Thoracic aorta (tissue), 2 donors: Measurements from ENCODE around the gene ELMO2. TPM values are rescaled to one million over a fixed set of nuclear protein-coding genes. Genes with fewer than 3 reads are reported as not detected.

Experiments
- ATAC-seq: fragments of 150-250 bp; one replicate; pipeline ENCODE4 v1.8.0; 2017; ENCODE audit warnings: low read depth; ENCODE audit not compliant: insufficient number of reproducible peaks, low FRiP score
- DNase-seq: peaks from one replicate; pipeline ENCODE4 v3.0.0-alpha.2; 2020; ENCODE audit warnings: low spot score
- H3K27ac ChIP-seq, 2 donors: fragments of 200-600 bp; sonication (generic); 1 replicate in 1 of 2; 2 replicates in 1 of 2; pipeline ENCODE4 v1.5.1; 2016; ENCODE audit warnings: mild to moderate bottlenecking in 2 of 2, moderate library complexity in 2 of 2
- H3K27me3 ChIP-seq: fragments of 200-600 bp; sonication (generic); replicated peaks from 2 replicates; pipeline ENCODE4 v1.6.0; 2016; ENCODE audit warnings: mild to moderate bottlenecking; ENCODE audit not compliant: insufficient read depth
- H3K36me3 ChIP-seq: fragments of 200-600 bp; sonication (generic); one replicate; pipeline ENCODE4 v1.5.1; 2016
- H3K4me1 ChIP-seq, 2 donors: fragments of 200-600 bp; sonication (generic); 1 replicate in 1 of 2; 2 replicates in 1 of 2; pipeline versions ENCODE4 v1.5.1 to v1.6.0; 2016; ENCODE audit warnings: low read depth in 2 of 2, mild to moderate bottlenecking in 1 of 2; ENCODE audit not compliant: control insufficient read depth in 1 of 2
- H3K4me3 ChIP-seq: fragments of 200-600 bp; sonication (generic); 2 replicates; pipeline ENCODE4 v1.5.1; 2016; ENCODE audit warnings: mild to moderate bottlenecking
- H3K9me3 ChIP-seq: fragments of 200-600 bp; sonication (generic); 2 replicates; pipeline ENCODE4 v1.5.1; 2016
- CTCF ChIP-seq: fragments of 200-600 bp; sonication (generic); IDR thresholded peaks from one replicate; pipeline ENCODE4 v1.5.1; 2019; ENCODE audit warnings: antibody characterized with exemption
- total RNA-seq, 2 donors: library from RNA; depleted of rRNA; stranded (reverse); fragments of >200 nt; gene quantifications; one replicate each; pipeline versions ENCODE4 v1.1.0 to v1.2.3, GENCODE V29; 2016

ELMO2 gene
- total RNA-seq, 2 donors from 2014 or later, result 50.1 to 55.2 TPM

- Histone ChIP-seq H3K4me1 (peaks cover 17 to 59% of the 10 kb centered on the region in 2 donors), H3K27ac (no peak overlapping the region)
Measured at GRCh38 chr20:46361811-46362210, 44.6 kb downstream of the ELMO2 start.

GRCh38 chr20:46361381-46361780 is 45.0 kb downstream of the ELMO2 start:
- ATAC-seq, result no peak
- H3K4me3 ChIP-seq, result no peak overlapping the region
- peaks cover 4% of the 10 kb centered on the region for H3K36me3 ChIP-seq
- TF ChIP-seq CTCF, result no peak
- H3K9me3 ChIP-seq, result no peaks in the 10 kb centered on the region
- no peaks in the 10 kb centered on the region for H3K27me3 ChIP-seq
- DNase-seq, result no peak
- no peak overlapping the region for H3K27ac ChIP-seq
- peaks cover 21 to 63% of the 10 kb centered on the region in 2 donors for H3K4me1 ChIP-seq

More at GRCh38 chr20:46361811-46362210, 44.6 kb downstream of the ELMO2 start:
- Histone ChIP-seq H3K9me3 (no peaks in the 10 kb centered on the region), H3K4me3 (no peak overlapping the region), H3K36me3 (peaks cover 8% of the 10 kb centered on the region), H3K27me3 (no peaks in the 10 kb centered on the region)
- no peak for DNase-seq
- ATAC-seq, result no peak
- no peak for TF ChIP-seq CTCF

- no peak overlapping the region for H3K27ac ChIP-seq
- TF ChIP-seq CTCF, result no peak
- H3K36me3 ChIP-seq, result no peaks in the 10 kb centered on the region
- peaks cover 22 to 55% of the 10 kb centered on the region in 2 donors for H3K4me1 ChIP-seq
- H3K27me3 ChIP-seq, result no peaks in the 10 kb centered on the region
- no peak overlapping the region for H3K4me3 ChIP-seq
- DNase-seq, result no peak
- no peaks in the 10 kb centered on the region for H3K9me3 ChIP-seq
- ATAC-seq, result no peak
Measured at GRCh38 chr20:46359233-46359751, 47.1 kb downstream of the ELMO2 start.

- TF ChIP-seq CTCF, result no peak
- no peaks in the 10 kb centered on the region for H3K9me3 ChIP-seq
- no peaks in the 10 kb centered on the region for H3K36me3 ChIP-seq
- ATAC-seq, result no peak
- H3K27ac ChIP-seq, result no peak overlapping the region
- H3K27me3 ChIP-seq, result no peaks in the 10 kb centered on the region
- peaks cover 22 to 54% of the 10 kb centered on the region in 2 donors for H3K4me1 ChIP-seq
- H3K4me3 ChIP-seq, result no peak overlapping the region
- no peak for DNase-seq
Measured at GRCh38 chr20:46358346-46359058, 47.9 kb downstream of the ELMO2 start.

GRCh38 chr20:46357030-46357514 is 49.3 kb downstream of the ELMO2 start:
- Histone ChIP-seq H3K36me3 (no peaks in the 10 kb centered on the region), H3K27ac (peak overlapping the region; percentile 50 to 74), H3K4me1 (peaks cover 15 to 40% of the 10 kb centered on the region in 2 donors), H3K9me3 (no peaks in the 10 kb centered on the region), H3K27me3 (no peaks in the 10 kb centered on the region), H3K4me3 (peak overlapping the region; percentile 41)
- no peak for ATAC-seq
- TF ChIP-seq CTCF, result no peak
- no peak for DNase-seq
